Endometrial microvascular endothelial cells (primary cell): Measurements from ENCODE around the gene SGMS1. TPM values are rescaled to one million over a fixed set of nuclear protein-coding genes. Genes with fewer than 3 reads are reported as not detected.

ENCODE experiments used
- in situ Hi-C: cut with HindIII; loops from 2 replicates; pipeline ENCODE4 v1.10.0; 2017; ENCODE audit warnings: low sequenced_read_pairs, low pct_unique_long_range_greater_than_20kb; ENCODE audit errors: inconsistent ontology term
- total RNA-seq: library from RNA; depleted of rRNA; stranded (reverse); fragments of >200 nt; gene quantifications from one replicate; pipeline ENCODE4 v1.2.3, GENCODE V29; 2015; ENCODE audit errors: inconsistent ontology term

The SGMS1 gene
- total RNA-seq, 1 donor from 2014 or later = 52.3 TPM

GRCh38 chr10:50343702-50344331, 279.9 kb downstream of the SGMS1 start:
- in situ Hi-C loops = no loop called here

- in situ Hi-C loops = no loop called here
Observed at GRCh38 chr10:50341987-50342386, 281.8 kb downstream of the SGMS1 start.

GRCh38 chr10:50336140-50336539, 287.6 kb downstream of the SGMS1 start:
- in situ Hi-C loops = no loop called here

GRCh38 chr10:50335397-50335796, 288.4 kb downstream of the SGMS1 start:
- in situ Hi-C loops = no loop called here

- in situ Hi-C loops = no loop called here
Observed at GRCh38 chr10:50334273-50334672, 289.5 kb downstream of the SGMS1 start.

- in situ Hi-C loops = no loop called here
Observed at GRCh38 chr10:50333872-50334271, 289.9 kb downstream of the SGMS1 start.

- in situ Hi-C loops = no loop called here
Observed at GRCh38 chr10:50332108-50332842, 291.5 kb downstream of the SGMS1 start.

GRCh38 chr10:50331486-50331885, 292.3 kb downstream of the SGMS1 start:
- in situ Hi-C loops = no loop called here

- in situ Hi-C loops = no loop called here
Observed at GRCh38 chr10:50326757-50327701, 296.7 kb downstream of the SGMS1 start.

GRCh38 chr10:50326172-50326555, 297.6 kb downstream of the SGMS1 start:
- in situ Hi-C loops = no loop called here

GRCh38 chr10:50325449-50326171, 298.1 kb downstream of the SGMS1 start:
- in situ Hi-C loops = no loop called here

GRCh38 chr10:50324680-50325393, 298.9 kb downstream of the SGMS1 start:
- in situ Hi-C loops = no loop called here

GRCh38 chr10:50324046-50324445, 299.7 kb downstream of the SGMS1 start:
- in situ Hi-C loops = no loop called here

- in situ Hi-C loops = no loop called here
Observed at GRCh38 chr10:50322077-50322476, 301.7 kb downstream of the SGMS1 start.

GRCh38 chr10:50318129-50318528, 305.6 kb downstream of the SGMS1 start:
- in situ Hi-C loops = no loop called here

- in situ Hi-C loops = no loop called here
Observed at GRCh38 chr10:50316695-50317648, 306.8 kb downstream of the SGMS1 start.

GRCh38 chr10:50316174-50316573, 307.6 kb downstream of the SGMS1 start:
- in situ Hi-C loops = no loop called here
